HEK293T (cell line): ENCODE results near the gene TIAM1.

Experiments
- ARNT ChIP-seq: fragments of 450-650 bp; IDR thresholded peaks from 2 replicates; pipeline ENCODE4 v1.6.1; 2017; ENCODE audit warnings: mild to moderate bottlenecking
- FOXA1 ChIP-seq: fragments of 450-650 bp; IDR thresholded peaks from 2 replicates; pipeline ENCODE4 v1.6.1; 2016; ENCODE audit warnings: mild to moderate bottlenecking
- FOXK2 ChIP-seq: fragments of 450-650 bp; IDR thresholded peaks from 2 replicates; pipeline ENCODE4 v1.6.1; 2016; ENCODE audit warnings: mild to moderate bottlenecking
- FOXM1 ChIP-seq: fragments of 450-650 bp; IDR thresholded peaks from 2 replicates; pipeline ENCODE4 v1.6.1; 2017; ENCODE audit warnings: mild to moderate bottlenecking, borderline replicate concordance
- HDGF ChIP-seq: fragments of 450-650 bp; IDR thresholded peaks from 2 replicates; pipeline ENCODE4 v1.6.1; 2017; ENCODE audit warnings: antibody characterized with exemption, borderline replicate concordance
- SP1 ChIP-seq: fragments of 450-650 bp; IDR thresholded peaks from 2 replicates; pipeline ENCODE4 v1.6.1; 2017
- SUZ12 ChIP-seq: fragments of 450-650 bp; IDR thresholded peaks from 2 replicates; pipeline ENCODE4 v1.6.1; 2016; ENCODE audit warnings: mild to moderate bottlenecking
- TARDBP ChIP-seq: fragments of 450-650 bp; IDR thresholded peaks from 2 replicates; pipeline ENCODE4 v1.6.1; 2016
- TF ChIP-seq, protein P1 (sequence below): fragments of 450-650 bp; IDR thresholded peaks from 2 replicates; pipeline ENCODE4 v1.6.1; 2016

DNA sequence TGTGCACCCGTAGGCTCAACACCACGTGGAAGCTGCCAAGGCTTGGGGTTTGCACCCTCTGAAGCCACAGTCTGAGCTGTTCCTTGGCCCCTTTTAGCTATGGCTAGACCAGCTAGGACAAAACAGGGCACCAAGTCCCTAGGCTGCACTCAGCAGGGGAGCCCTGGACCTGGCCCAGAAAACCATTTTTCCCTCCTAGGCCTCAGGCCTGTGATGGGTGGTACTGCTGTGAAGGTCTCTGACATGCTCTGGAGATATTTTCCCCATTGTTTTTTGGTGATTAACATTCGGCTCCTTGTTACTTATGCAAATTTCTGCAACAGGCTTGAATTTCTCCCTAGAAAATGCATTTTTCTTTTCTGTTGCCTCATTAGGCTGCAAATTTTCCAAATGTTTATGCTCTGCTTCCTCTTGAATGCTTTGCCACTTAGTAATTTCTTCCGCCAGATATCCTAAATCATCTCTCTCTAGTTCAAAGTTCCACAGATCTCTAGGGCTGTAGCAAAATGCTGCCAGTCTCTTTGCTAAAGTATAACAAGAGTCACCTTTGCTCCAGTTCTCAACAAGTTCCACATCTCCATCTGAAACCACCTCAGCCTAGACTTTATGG, 236.8 kb downstream of the TIAM1 start:
- TF ChIP-seq FOXM1: no peak
- TF ChIP-seq TARDBP: no peak
- TF ChIP-seq ARNT: no peak
- no peak for TF ChIP-seq HDGF
- no peak for TF ChIP-seq SP1
- no peak for TF ChIP-seq SUZ12
- no peak for TF ChIP-seq FOXA1
- TF ChIP-seq, protein P1, sequence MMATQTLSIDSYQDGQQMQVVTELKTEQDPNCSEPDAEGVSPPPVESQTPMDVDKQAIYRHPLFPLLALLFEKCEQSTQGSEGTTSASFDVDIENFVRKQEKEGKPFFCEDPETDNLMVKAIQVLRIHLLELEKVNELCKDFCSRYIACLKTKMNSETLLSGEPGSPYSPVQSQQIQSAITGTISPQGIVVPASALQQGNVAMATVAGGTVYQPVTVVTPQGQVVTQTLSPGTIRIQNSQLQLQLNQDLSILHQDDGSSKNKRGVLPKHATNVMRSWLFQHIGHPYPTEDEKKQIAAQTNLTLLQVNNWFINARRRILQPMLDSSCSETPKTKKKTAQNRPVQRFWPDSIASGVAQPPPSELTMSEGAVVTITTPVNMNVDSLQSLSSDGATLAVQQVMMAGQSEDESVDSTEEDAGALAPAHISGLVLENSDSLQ: no peak
- TF ChIP-seq FOXK2: no peak
